ENCODE results near the gene CD274. TPM values are rescaled to one million over a fixed set of nuclear protein-coding genes. Genes with fewer than 3 reads are reported as not detected.
"Not testable (repeated sequence)": the region's sequence is repeated elsewhere in the genome, so short reads cannot be mapped to it uniquely, and the experiment has no call there.

Gene CD274
- total RNA-seq, 1 donor from 2014 or later, result 5.4 TPM

- DNase-seq (ENCODE audit: low spot score), result no peak
Measured at GRCh38 chr9:5438301-5439162, 11.8 kb upstream of the CD274 start.

GRCh38 chr9:5440426-5440825, 9.9 kb upstream of the CD274 start:
- DNase-seq (ENCODE audit: low spot score), result no peak

- DNase-seq (ENCODE audit: low spot score), result no peak
Measured at GRCh38 chr9:5441043-5441442, 9.3 kb upstream of the CD274 start.

GRCh38 chr9:5442400-5443011, 7.8 kb upstream of the CD274 start:
- no peak for DNase-seq (ENCODE audit: low spot score)

- DNase-seq (ENCODE audit: low spot score), result no peak
Measured at GRCh38 chr9:5443850-5444249, 6.5 kb upstream of the CD274 start.

- DNase-seq (ENCODE audit: low spot score), result not testable (repeated sequence)
Measured at GRCh38 chr9:5445096-5445495, 5.2 kb upstream of the CD274 start.

GRCh38 chr9:5445886-5446285, 4.5 kb upstream of the CD274 start:
- DNase-seq (ENCODE audit: low spot score), result no peak

GRCh38 chr9:5446451-5447236, 3.7 kb upstream of the CD274 start:
- DNase-seq (ENCODE audit: low spot score), result no peak

- DNase-seq (ENCODE audit: low spot score), result no peak
Measured at GRCh38 chr9:5447337-5447736, 3.0 kb upstream of the CD274 start.

- DNase-seq (ENCODE audit: low spot score), result no peak
Measured at GRCh38 chr9:5448016-5448415, 2.3 kb upstream of the CD274 start.

GRCh38 chr9:5448461-5449435, 1.6 kb upstream of the CD274 start:
- DNase-seq (ENCODE audit: low spot score), result no peak

GRCh38 chr9:5449521-5450358, 602 bp upstream of the CD274 start:
- no peak for DNase-seq (ENCODE audit: low spot score)

GRCh38 chr9:5452286-5452609, 1.9 kb downstream of the CD274 start:
- DNase-seq (ENCODE audit: low spot score), result no peak

- DNase-seq (ENCODE audit: low spot score), result no peak
Measured at GRCh38 chr9:5453004-5453403, 2.7 kb downstream of the CD274 start.

- no peak for DNase-seq (ENCODE audit: low spot score)
Measured at GRCh38 chr9:5453673-5454072, 3.3 kb downstream of the CD274 start.

GRCh38 chr9:5455181-5455580, 4.8 kb downstream of the CD274 start:
- DNase-seq (ENCODE audit: low spot score), result no peak

GRCh38 chr9:5459289-5459829, 9.0 kb downstream of the CD274 start:
- DNase-seq (ENCODE audit: low spot score), result no peak

GRCh38 chr9:5460157-5460556, 9.8 kb downstream of the CD274 start:
- no peak for DNase-seq (ENCODE audit: low spot score)

GRCh38 chr9:5464831-5465330, 14.5 kb downstream of the CD274 start:
- DNase-seq (ENCODE audit: low spot score), result not testable (repeated sequence)

- no peak for DNase-seq (ENCODE audit: low spot score)
Measured at GRCh38 chr9:5466005-5466404, 15.7 kb downstream of the CD274 start.

Measured in ureter (tissue), 1 donor.